HL-60/S4 treated with retinoic acid at 250 ng/mL for 4 days and 3 days (cell line): ENCODE measurements around the gene SLC38A2.

ENCODE experiments used
- in situ Hi-C: fragments of 300-500 bp; cut with MboI; formaldehyde crosslinking; loops from 2 replicates; pipeline ENCODE4 v1.7.0; 2022; ENCODE audit warnings: low sequenced_read_pairs

The SLC38A2 gene

DNA sequence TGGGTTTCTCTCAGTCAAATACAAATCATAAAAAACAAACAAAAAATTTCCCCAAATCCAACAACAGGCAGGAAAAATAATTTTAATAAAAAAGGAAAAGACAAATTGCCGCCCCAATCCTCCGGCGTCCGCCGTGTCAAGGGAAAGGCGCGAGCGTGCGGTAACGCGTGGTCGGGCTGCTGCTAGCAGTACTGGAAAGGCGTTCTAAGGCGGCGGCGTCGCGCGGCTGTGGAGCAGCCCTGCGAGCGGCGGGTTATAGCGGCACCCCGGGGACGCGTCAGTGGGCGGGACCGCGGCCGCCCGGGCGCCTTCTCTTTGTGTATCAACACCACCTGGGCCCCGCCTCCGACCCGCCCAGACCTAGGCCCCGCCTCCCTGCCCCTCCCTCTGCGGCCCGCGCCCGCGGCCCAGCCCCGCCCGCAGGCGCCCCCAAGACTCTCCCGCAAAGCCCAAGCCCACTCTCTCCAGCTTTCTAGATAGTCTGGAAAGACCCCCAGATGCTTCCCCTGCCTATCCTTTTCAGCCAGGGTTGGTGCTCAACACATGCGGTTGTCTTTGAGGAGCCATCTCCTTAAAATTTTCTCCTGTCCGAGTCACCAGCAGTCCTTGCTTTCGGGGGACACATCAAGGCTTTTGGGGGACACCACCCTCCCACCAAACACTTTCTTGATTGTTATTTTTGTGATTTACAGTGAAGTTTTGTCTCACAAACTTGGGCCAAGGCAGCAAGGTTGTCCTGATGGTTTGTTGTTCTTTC is at the start of gene SLC38A2:
Gene SLC38A2 (minus strand): TSS at position 230 of the 757 bp plus-strand sequence. CDS start 1,480 bp downstream, outside the sequence.
- in situ Hi-C loops, result no loop called here

DNA sequence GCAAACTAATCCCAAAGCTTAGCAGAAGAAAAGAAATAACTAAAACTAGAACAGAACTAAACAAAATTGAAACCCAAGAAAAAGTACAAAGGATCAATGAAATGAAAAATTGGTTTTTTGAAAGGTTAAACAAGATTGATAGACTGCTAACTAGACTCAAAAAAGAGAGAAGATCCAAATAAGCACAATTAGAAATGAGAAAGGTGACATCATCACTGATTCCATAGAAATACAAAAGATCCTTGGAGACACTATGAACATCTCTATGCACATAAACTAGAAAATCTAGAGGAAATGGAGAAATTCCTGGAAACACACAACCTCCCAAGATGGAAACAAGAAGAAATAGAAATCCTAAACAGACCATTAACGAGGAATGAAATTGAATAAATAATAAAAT is 47.1 kb upstream of the SLC38A2 start:
- in situ Hi-C loops, result no loop called here

DNA sequence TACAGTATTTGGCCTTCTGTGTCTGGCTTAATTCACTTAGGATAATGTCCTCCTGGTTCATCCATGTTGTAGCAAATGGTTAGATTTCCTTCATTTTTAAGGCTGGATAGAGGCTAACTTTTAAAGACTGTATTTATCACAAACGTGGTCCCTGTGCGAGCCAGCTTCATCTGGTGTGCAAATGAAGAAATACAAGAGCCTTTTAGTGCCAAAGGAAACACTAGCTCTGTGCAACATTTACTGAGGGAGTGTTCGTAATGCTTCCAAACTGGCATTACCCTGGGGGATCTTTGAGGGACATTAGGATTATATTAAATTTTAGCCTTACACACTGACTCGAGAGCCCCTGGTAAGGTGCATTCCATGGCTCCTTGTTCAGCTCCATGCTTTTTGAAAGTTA is 43.0 kb upstream of the SLC38A2 start:
- in situ Hi-C loops, result no loop called here

DNA sequence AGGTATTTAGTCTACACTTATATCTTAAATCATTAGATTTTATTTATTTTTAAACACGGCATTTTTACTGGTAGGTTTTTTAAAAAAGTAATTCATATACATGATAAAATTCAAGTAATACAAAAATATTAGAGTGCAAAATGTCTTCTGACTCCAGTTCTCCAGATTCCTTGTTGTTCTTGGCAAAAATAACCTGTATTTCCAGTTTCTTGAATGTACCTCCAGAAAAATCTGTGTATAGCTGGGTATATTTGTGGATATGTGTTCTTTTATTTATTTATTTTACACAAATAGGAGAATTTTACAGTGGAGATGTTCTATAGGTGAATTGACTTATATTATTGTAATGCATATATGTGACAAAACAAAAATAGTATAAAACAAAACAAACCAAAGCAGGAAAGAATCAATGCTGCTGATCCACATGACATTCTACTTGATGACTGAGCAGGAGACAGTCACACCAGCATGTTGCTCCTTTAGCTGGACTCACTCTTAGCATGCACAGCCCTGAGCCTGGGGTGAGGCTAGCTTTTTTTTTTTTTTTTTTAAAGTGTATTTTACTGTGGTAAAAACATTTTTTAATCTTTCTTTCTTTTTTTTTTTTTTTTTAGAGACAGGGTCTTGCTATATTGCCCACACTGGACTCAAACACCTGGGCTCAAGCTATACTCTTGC is 42.2 kb upstream of the SLC38A2 start:
- in situ Hi-C loops, result no loop called here

DNA sequence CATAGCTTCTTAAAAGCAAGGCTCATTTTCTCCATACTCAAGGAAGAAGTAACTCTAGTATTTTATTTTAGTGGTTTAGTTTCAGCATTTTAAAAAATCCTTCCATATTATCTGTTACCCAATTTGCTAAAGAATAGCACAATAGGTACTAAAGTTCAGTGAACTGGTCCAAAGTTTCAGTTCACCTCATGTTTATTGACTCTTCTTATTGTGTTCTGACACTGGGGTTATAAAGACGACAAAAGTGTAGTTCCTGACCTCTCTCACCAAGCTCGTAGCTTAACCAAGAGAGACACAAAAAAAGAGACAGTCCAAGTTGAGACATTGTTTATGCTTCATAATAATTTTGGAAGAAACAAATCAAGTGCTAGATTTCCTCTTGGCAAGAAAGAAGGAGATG is 40.8 kb upstream of the SLC38A2 start:
- in situ Hi-C loops, result no loop called here

DNA sequence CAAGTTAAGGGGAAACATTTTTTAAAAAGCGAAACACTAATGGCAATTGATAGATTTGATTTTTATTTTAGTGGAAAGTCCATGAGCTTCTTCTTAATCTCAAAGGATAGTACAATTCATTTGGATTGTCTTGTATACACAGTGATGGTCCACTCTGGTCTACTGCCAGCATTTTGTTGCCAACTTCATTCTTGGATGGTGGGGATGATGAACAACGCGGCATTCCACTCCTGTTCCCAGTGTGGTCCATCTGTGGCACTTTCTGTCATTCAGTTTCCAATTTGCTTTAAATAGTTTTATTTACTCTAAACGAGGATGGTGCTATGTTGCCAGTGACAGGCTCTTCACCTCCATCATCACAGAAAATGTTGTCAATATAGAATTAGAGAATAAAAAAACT is 40.3 kb upstream of the SLC38A2 start:
- in situ Hi-C loops, result no loop called here

DNA sequence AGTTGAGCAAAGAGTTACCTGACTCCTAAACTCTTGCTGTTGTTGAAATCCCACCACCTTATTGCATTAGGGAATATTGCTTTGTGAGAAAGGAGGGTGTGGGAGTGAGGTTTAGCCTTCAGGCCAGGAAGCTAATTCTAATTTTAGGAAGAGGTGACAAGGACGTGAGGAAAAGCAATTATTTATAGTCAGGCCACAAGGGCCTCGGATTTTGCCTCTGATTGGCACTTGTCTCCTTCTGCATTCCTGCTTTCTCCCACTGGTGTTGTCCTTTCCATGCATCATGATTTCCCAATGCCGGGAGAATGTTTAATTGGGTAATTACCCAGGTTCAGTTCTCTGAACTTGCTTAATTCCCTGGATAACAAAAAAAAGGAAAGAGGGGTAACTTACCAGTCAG is 37.9 kb upstream of the SLC38A2 start:
- in situ Hi-C loops, result no loop called here

DNA sequence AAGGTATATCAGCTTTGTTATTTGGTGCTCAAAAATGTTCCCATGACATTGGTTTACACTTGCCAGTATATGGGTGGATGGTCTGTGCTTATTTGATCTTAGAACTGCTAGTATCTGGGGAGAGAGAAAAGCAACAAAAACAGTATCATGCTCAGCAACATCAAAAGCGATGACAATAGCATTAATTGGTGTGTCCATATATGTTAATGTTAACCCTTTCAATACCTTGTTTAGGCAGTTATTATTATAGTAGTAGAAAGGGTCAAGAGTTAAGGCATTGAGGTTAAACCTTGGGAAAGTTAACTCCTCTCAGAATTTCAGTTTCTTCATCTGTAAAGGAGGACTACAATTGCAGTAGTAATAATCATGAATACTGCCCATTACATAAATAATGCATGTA is 37.4 kb upstream of the SLC38A2 start:
- in situ Hi-C loops, result no loop called here

DNA sequence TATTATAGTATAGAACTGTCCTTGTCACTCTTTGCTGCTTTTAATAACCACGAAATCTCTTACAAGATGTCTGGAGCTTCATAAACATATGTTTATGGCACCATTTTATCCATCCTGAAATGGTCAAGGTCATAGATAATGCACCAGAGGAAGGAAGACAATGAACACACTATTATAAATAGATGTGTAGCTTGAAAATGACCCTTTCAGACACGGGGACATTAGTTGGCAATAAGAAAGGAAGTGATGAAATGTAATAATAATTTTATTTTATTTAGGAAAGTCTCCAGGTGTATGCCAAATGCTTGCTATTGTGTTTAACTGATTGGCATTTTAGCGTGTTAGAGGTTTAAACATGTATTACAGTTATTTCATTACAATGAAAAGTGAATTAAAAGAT is 36.8 kb upstream of the SLC38A2 start:
- in situ Hi-C loops, result no loop called here

DNA sequence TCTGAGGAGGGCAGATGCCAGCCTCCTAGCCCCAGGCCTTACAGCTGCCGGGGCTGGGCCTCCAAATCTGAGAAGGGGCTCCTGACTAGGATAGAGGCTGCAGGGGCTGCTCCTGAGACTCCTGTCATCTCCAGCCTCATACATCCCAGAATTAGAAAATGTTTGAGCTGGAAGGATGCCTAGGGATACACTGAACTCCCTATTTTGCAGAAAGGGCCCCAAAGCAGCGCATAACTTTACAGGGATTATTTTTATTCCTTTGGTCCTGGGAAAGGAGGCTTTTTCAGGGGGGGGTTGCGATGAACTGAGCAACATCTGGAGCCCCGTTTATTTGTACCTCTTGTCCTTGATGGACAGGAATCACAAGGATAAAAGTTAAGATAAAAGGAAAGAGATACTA is 35.9 kb upstream of the SLC38A2 start:
- in situ Hi-C loops, result no loop called here

DNA sequence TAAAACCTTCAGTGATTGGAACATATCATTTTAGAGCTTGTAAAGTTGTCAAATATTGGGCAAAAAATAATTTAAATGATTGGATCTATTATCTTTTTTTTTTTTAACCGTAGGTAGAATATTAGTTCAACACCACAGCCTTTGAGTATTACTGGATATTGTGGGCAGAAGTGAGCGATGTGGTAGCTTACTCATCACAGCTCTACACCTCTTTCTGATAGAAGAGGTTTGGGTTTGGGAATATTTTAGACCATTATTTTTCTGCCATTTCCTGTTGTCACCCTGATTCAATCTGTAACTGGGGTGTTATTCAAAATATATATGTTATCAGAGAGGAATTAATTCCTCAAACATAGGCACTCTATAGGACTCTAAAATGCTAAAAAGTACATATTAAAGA is 34.8 kb upstream of the SLC38A2 start:
- in situ Hi-C loops, result no loop called here

DNA sequence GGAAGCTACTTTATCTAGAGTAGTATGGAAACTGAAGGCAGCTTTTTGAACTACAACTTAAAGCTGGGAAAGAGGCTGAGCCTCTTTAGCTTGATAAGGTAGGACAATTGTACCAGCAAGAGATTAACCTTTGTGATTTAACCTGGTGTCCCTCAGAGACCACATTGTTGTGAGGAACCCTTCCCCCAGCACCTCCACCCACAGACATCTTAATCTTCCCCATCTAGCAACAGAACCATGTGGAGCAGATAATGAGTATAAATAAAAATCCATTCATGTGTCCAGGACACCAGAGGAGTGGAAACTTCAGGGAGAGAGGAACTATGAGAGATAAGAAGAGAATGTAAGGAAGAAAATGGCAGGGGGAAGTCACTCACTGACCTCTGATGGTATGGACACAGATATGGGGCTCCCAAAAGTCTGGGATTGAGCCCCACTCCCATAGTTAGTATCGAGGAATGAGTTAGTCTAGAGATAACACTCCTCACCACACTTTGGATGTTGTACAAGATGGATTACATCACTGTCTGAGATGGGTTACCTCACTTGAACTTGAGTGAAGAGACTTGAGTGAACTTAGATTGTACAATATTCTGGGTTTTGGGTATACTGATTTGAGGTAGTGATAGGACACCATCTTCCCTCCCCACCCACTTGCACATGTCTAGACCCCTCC is 33.9 kb upstream of the SLC38A2 start:
- in situ Hi-C loops, result no loop called here

DNA sequence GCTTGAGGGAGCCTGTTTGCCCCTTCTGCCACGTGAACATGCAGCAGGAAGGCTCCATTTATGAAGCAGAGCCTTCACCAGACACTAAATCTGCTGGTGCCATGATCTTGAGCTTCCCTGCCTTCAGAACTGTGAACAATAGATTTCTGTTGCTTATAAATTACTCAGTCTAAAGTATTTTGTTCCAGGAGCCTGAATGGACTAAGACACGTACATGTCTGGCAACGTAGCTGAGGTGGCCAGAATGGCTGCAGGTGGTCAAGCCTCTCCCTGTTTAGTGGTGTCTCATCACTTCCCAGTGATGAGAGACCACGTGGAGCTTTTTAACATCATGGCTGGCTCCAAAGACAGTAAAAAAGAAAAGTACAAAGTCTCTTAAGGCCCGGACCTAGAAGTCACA is 32.2 kb upstream of the SLC38A2 start:
- in situ Hi-C loops, result no loop called here

DNA sequence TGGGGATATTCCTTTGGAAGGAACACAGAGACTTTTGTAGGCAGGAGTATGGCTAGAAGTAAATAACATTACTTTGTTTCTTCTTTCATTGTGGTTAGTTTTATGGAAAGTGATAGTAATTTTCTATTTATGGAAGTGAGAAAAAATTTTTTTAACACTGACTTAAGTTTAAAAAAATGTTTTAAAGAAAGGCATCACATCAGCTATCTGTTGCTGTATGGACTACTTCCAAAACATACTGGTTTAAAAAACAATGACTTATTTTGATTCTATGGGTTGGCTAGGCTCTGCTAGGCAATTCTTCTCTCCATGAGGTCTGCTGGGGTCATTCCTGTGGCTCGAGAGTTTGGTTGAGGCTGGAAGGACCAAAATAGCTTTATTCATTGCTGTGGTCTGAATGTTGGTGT is 31.7 kb upstream of the SLC38A2 start:
- in situ Hi-C loops, result no loop called here

DNA sequence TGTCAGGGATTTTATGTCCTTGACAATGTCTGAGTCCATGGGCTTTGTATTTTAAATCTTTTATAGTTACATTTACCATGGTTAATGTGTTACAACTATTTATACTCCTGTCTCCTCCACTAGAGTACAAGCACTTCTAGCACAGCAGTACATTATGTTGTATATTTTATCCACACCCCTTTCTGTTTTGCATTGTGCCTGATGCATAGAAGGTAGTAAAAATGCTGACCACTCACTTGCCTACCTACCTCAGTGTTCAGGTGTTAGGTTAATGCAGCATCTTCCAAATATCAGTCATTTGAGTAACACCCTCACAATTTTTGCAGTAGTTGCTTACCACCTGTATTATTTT is 31.1 kb upstream of the SLC38A2 start:
- in situ Hi-C loops, result no loop called here

DNA sequence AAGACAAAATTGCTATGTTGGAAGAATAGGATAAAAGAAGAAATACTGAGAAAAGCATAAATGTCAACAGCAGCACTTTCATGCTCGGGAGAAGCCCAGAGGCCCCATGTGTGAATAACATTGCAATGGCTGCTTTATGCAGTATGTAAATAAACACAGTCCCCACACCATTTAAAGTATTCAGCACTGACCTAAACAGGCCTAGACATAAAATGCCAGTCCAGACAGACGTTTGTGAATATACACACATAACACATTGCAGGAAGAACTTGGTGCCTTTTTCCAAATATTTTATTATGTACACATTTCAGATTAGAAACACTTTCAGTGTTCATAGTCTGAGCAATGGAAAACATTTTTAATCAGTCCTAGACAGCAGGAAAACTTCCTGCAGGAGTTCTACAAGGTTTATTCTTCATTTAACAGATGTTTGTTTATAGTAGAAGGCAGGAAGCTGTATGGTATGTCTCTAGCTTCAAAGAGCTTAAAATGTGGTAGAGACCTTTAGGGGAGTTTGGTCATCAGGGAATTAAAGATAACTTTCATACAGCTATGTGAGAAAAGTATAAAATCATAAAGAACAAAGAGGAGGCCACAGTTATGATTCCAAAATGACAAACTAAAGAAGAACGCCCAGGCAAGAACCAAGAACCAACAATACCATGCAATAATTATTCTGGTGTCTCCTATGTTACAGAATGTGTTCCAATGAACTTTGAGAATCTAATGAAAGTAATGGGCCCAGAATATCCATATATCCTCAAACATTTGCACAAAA is 30.6 kb upstream of the SLC38A2 start:
- in situ Hi-C loops, result no loop called here

DNA sequence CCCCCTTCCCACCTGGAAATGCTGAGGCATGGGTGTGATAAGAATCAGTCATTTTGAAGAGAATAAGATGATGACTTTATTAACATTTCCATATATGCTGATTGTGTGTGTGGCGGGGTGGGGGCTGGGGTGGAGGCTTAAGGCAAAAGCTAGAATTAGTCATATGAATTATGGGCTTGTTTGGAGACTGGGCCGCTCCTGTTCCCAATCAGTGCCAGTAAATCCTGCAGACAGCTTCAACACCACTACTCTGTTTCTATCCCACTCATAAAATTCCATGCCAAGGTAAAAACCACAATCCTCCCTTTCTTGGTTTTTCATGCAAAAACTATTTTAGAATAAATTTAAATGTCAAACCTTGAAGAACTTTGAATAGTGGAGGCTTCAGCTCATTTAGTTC is 29.9 kb upstream of the SLC38A2 start:
- in situ Hi-C loops, result no loop called here

DNA sequence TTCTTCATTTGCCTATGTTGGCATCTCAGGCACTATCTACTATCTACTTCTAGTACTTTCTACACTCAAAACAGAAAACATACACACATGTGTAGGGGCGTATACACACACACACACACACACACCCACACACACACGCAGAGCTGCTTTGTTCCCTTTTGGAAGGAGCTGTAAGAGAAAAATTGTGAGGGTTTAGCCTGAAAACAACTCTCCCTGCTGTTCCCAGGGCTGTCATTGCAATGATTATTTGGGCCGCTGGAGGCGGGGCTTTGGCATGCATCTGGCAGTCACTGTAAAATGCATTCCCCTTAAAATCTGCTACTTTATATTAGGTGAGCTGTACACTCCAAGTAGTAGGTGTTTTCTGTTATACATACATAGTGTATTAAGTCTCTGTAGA is 29.1 kb upstream of the SLC38A2 start:
- in situ Hi-C loops, result no loop called here

DNA sequence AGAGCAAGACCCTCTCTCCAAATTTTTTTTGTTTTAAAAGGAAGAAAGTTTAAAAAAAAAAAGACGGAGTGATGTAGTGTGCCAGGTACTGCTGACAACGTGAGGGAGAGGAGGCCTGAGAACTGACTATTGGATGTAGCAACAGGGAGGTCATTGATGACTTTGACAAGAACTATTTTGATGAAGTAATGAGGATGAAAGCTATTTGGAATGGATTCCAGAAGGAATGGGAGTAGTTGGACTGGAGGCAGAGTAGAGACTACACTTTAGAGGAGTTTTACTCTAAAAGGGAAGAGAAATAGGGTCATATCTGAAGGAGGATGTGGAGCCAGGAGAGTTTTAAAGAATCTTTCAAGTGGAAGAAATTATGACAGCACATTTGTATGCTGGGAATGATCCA is 27.8 kb upstream of the SLC38A2 start:
- in situ Hi-C loops, result no loop called here

DNA sequence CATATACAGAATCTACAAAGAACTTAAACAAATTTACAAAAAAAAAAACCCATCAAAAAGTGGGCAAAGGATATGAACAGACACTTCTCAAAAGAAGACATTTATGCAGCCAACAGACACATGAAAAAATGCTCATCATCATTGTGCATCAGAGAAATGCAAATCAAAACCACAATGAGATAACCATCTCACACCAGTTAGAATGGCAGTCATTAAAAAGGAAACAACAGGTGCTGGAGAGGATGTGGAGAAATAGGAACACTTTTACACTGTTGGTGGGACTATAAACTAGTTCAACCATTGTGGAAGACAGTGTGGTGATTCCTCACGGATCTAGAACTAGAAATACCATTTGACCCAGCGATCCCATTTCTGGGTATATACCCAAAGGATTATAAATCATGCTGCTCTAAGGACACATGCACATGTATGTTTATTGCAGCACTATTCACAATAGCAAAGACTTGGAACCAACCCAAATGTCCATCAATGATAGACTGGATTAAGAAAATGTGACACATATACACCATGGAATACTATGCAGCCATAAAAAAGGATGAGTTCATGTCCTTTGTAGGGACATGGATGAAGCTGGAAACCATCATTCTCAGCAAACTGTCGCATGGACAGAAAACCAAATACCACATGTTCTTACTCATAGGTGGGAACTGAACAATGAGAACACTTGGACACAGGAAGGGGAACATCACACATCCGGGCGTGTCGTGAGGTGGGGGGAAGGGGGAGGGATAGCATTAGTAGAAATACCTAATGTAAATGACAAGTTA is 27.1 kb upstream of the SLC38A2 start:
- in situ Hi-C loops, result loop anchor here (25.0 kb wide), 1 partner anchor 263 kb away; no protein-coding TSS in a partner anchor
